Endothelial cell of umbilical vein (primary cell): ENCODE results near the gene TSPYL1. TPM values are rescaled to one million over a fixed set of nuclear protein-coding genes. Genes with fewer than 3 reads are reported as not detected.

Experiments
- BruUV-seq: library from RNA; stranded (reverse); fragments of 400-500 nt; replicated peaks from 2 replicates; lab custom pipeline; 2021; lab: Mats Ljungman, UMichigan
- CTCF ChIA-PET: fragments of 300-600, 350-600 bp; sonication (Branson Sonifier 250); formaldehyde crosslinking; loops from one replicate; lab custom pipeline; 2021; ENCODE audit warnings: antibody characterized with exemption, inconsistent platforms; lab: Charles Lee
- POLR2A ChIA-PET: fragments of 300-600, 350-600 bp; sonication (Branson Sonifier 250); formaldehyde crosslinking; loops from one replicate; lab custom pipeline; 2021; ENCODE audit warnings: antibody characterized with exemption, inconsistent platforms; lab: Charles Lee
- DNase-seq: peaks from one replicate; pipeline ENCODE4 v3.0.0-alpha.2; 2011; ENCODE audit warnings: low read depth, low spot score
- FAIRE-seq: peaks from 2 replicates; lab custom pipeline; 2011; peaks lifted over from hg19 to GRCh38; lab: Jason Lieb, UNC
- H2AFZ ChIP-seq: 2 replicates; pipeline ENCODE4 v1.6.0; 2012; ENCODE audit warnings: low read depth, low read length, control low read depth, inconsistent platforms
- H3K27ac ChIP-seq: 2 replicates; pipeline ENCODE4 v1.5.1; 2011; ENCODE audit warnings: low read depth, mild to moderate bottlenecking, control low read depth, low read length, moderate library complexity; ENCODE audit not compliant: insufficient read depth
- H3K27me3 ChIP-seq, 2 experiments: 2 replicates each; pipeline versions ENCODE4 v1.6.0 to v1.6.1; 2011; ENCODE audit warnings: low read length in 2 of 2, mixed read lengths in 1 of 2; ENCODE audit not compliant: control insufficient read depth in 2 of 2, insufficient read depth in 2 of 2
- H3K36me3 ChIP-seq, 2 experiments: 2 replicates in 1 of 2; 3 replicates in 1 of 2; pipeline ENCODE4 v1.5.1; 2011; ENCODE audit warnings: low read length in 2 of 2, mild to moderate bottlenecking in 1 of 2, moderate library complexity in 1 of 2; ENCODE audit not compliant: control insufficient read depth in 2 of 2, insufficient read depth in 2 of 2; ENCODE audit errors: extremely low read depth in 1 of 2
- H3K4me1 ChIP-seq: 3 replicates; pipeline ENCODE4 v1.5.1; 2011; ENCODE audit warnings: mild to moderate bottlenecking, low read length; ENCODE audit not compliant: control insufficient read depth, insufficient read depth; ENCODE audit errors: extremely low read depth
- H3K4me2 ChIP-seq: 2 replicates; pipeline ENCODE4 v1.6.1; 2011; ENCODE audit warnings: low read length, control low read depth, mixed read lengths; ENCODE audit not compliant: insufficient read depth
- H3K4me3 ChIP-seq, 3 experiments: fragments of 200-600 bp in 1 of 3; sonication (generic), shearing (Covaris generic) in 1 of 3; replicated peaks in 1 of 3; 2 replicates each; pipeline ENCODE4 v1.5.1; 2011 to 2016; ENCODE audit warnings: control low read depth in 3 of 3, low read length in 3 of 3, mild to moderate bottlenecking in 2 of 3, inconsistent platforms in 1 of 3, low read depth in 1 of 3, moderate library complexity in 1 of 3; ENCODE audit not compliant: insufficient read depth in 1 of 3
- H3K79me2 ChIP-seq: 2 replicates; pipeline ENCODE4 v1.6.0; 2012; ENCODE audit warnings: low read length, inconsistent platforms; ENCODE audit not compliant: control insufficient read depth, insufficient read depth
- H3K9ac ChIP-seq: replicated peaks from 2 replicates; pipeline ENCODE3; 2011; ENCODE audit warnings: low read length, control low read depth; ENCODE audit not compliant: insufficient read depth; ENCODE audit errors: extremely low read depth
- H3K9me1 ChIP-seq: replicated peaks from 3 replicates; pipeline ENCODE4 v1.6.0; 2011; ENCODE audit warnings: mild to moderate bottlenecking, low read length; ENCODE audit not compliant: control insufficient read depth, insufficient read depth; ENCODE audit errors: extremely low read depth
- H3K9me3 ChIP-seq: replicated peaks from 2 replicates; pipeline ENCODE4 v1.5.1; 2012; ENCODE audit warnings: low read length, inconsistent platforms; ENCODE audit not compliant: control insufficient read depth, insufficient read depth
- H4K20me1 ChIP-seq: replicated peaks from 2 replicates; pipeline ENCODE3; 2011; ENCODE audit warnings: mild to moderate bottlenecking, low read length; ENCODE audit not compliant: control insufficient read depth, insufficient read depth; ENCODE audit errors: extremely low read depth
- EZH2 ChIP-seq: IDR thresholded peaks from 2 replicates; pipeline ENCODE4 v1.6.1; 2012; ENCODE audit warnings: borderline replicate concordance, low read depth, mild to moderate bottlenecking, moderate library complexity, low read length, inconsistent platforms; ENCODE audit not compliant: severe bottlenecking
- FOS ChIP-seq: IDR thresholded peaks from 2 replicates; pipeline ENCODE4 v1.6.1; 2011; ENCODE audit warnings: mild to moderate bottlenecking, low read length, moderate library complexity, borderline replicate concordance; ENCODE audit not compliant: insufficient read depth
- GATA2 ChIP-seq: IDR thresholded peaks from 2 replicates; pipeline ENCODE4 v1.7.0; 2011; ENCODE audit warnings: low read depth, mild to moderate bottlenecking, moderate library complexity, mixed read lengths, low read length; ENCODE audit not compliant: insufficient read length, insufficient read depth
- JUN ChIP-seq: IDR thresholded peaks from 2 replicates; pipeline ENCODE4 v1.6.1; 2011; ENCODE audit warnings: borderline replicate concordance, low read depth; ENCODE audit not compliant: insufficient read length, insufficient read depth
- MYC ChIP-seq: IDR thresholded peaks from one replicate; pipeline ENCODE4 v1.6.1; 2011; ENCODE audit warnings: mild to moderate bottlenecking, low read depth, low read length
- POLR2A ChIP-seq: IDR thresholded peaks from 2 replicates; pipeline ENCODE4 v1.6.1; 2012; ENCODE audit warnings: low read depth, mild to moderate bottlenecking, control low read depth, low read length
- POLR2AphosphoS5 ChIP-seq: IDR thresholded peaks from 2 replicates; pipeline ENCODE4 v1.6.1; 2012; ENCODE audit warnings: low read depth, mild to moderate bottlenecking, control low read depth, low read length, moderate library complexity; ENCODE audit not compliant: insufficient read depth
- dilution Hi-C: fragments of 300-500 bp; cut with MboI; formaldehyde crosslinking; loops from one replicate; pipeline ENCODE4 v1.15.0; 2019; ENCODE audit warnings: low sequenced_read_pairs; ENCODE audit not compliant: extremely low pct_ligation_motif_present
- intact Hi-C: fragments of 100-400 bp; cut with micrococcal nuclease; formaldehyde crosslinking; loops from one replicate; pipeline ENCODE4 v1.10.0; 2022
- polyA plus RNA-seq, 4 experiments: library from polyadenylated mRNA; depleted of rRNA in 3 of 4; stranded (reverse) in 3 of 4; unstranded in 1 of 4; fragments of >200 nt; gene quantifications; 2 replicates each; pipeline versions ENCODE4 v1.2.1 to v1.2.3, GENCODE V29; 2011 to 2012; ENCODE audit warnings: missing spikeins in 1 of 4
- total RNA-seq: library from RNA; stranded (reverse); gene quantifications from 2 replicates; pipeline ENCODE4 v1.2.3, GENCODE V29; 2021
- TF ChIP-seq, protein P1 (sequence below), 2 donors: IDR thresholded peaks; 1 replicate in 1 of 2; 2 replicates in 1 of 2; pipeline ENCODE4 v1.5.1; 2011; ENCODE audit warnings: low read length in 2 of 2, mild to moderate bottlenecking in 2 of 2, moderate library complexity in 2 of 2, control low read depth in 1 of 2, inconsistent platforms in 1 of 2, low read depth in 1 of 2; ENCODE audit not compliant: insufficient read depth in 1 of 2; ENCODE audit errors: extremely low read depth in 1 of 2
- TF ChIP-seq, protein P2 (sequence below): IDR thresholded peaks from 2 replicates; pipeline ENCODE4 v1.6.1; 2011; ENCODE audit not compliant: insufficient read depth, insufficient read length

TSPYL1 gene
- total and polyA plus RNA-seq, 2 donors (not counting 3 experiments of a cell fraction or from before 2014, with no cell fraction given): 32.1 to 54.5 TPM

DNA sequence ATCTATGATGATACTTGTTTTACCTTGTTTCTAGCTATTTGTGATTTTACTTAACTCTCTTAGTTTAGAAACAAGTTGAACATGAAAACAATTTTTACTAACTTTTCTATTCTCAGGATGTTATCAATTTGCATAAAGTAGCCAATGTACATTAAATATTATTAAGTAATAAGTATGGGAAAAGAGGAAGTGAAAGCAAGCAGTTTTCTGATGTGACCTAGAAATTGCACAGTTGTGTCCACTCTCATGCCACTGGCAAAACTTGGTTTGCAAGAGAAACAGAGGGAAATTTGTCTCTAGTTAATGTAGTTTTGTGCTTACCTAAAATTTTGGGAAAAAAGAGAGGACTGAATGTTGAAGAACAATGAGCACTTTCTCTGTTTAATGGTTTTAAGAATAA is 19.2 kb upstream of the TSPYL1 start:
- no peaks in the 10 kb centered on the region for H3K36me3 ChIP-seq
- H3K79me2 ChIP-seq: no peaks in the 10 kb centered on the region
- dilution Hi-C loops (no loop called here), intact Hi-C loops (no loop called here)
- no peaks in the 10 kb centered on the region for H3K27me3 ChIP-seq
- H3K9me1 ChIP-seq: no peaks in the 10 kb centered on the region
- TF ChIP-seq, protein P1, sequence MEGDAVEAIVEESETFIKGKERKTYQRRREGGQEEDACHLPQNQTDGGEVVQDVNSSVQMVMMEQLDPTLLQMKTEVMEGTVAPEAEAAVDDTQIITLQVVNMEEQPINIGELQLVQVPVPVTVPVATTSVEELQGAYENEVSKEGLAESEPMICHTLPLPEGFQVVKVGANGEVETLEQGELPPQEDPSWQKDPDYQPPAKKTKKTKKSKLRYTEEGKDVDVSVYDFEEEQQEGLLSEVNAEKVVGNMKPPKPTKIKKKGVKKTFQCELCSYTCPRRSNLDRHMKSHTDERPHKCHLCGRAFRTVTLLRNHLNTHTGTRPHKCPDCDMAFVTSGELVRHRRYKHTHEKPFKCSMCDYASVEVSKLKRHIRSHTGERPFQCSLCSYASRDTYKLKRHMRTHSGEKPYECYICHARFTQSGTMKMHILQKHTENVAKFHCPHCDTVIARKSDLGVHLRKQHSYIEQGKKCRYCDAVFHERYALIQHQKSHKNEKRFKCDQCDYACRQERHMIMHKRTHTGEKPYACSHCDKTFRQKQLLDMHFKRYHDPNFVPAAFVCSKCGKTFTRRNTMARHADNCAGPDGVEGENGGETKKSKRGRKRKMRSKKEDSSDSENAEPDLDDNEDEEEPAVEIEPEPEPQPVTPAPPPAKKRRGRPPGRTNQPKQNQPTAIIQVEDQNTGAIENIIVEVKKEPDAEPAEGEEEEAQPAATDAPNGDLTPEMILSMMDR (IDR thresholded peaks at IDR 0.05; ENCODE audit: extremely low read depth in 1 of 2, insufficient read depth in 1 of 2, low read depth in 1 of 2, low read length in 2 of 2): no peak
- TF ChIP-seq GATA2: no peak
- no peak for TF ChIP-seq POLR2A
- no peak for TF ChIP-seq MYC
- no peak for TF ChIP-seq FOS
- TF ChIP-seq JUN: no peak
- no peak for TF ChIP-seq EZH2
- no peak for TF ChIP-seq POLR2AphosphoS5
- TF ChIP-seq, protein P2, sequence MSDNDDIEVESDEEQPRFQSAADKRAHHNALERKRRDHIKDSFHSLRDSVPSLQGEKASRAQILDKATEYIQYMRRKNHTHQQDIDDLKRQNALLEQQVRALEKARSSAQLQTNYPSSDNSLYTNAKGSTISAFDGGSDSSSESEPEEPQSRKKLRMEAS: no peak
- no TSS peak for BruUV-seq
- H3K4me2 ChIP-seq: no peak overlapping the region
- H3K27ac ChIP-seq: no peak overlapping the region
- no peak overlapping the region for H2AFZ ChIP-seq
- no peaks in the 10 kb centered on the region for H3K4me1 ChIP-seq
- H3K9ac ChIP-seq: no peak overlapping the region
- ChIA-PET CTCF (interaction anchor here (2.6 kb wide), 1 partner anchor 11 kb away, joined by 12 read pairs; no protein-coding TSS in a partner anchor), POLR2A (no interaction called here)
- H3K9me3 ChIP-seq: no peaks in the 10 kb centered on the region
- H4K20me1 ChIP-seq: no peaks in the 10 kb centered on the region
- DNase-seq (no peak), FAIRE-seq (no peak)
- no peak overlapping the region for H3K4me3 ChIP-seq
